NAMALWA (cell line): Measurements from ENCODE around the gene WBP1.
A peak's percentile ranks its signal among the peaks of the same experiment; 100 is the strongest.
"Not testable (repeated sequence)": the region's sequence is repeated elsewhere in the genome, so short reads cannot be mapped to it uniquely, and the experiment has no call there.

Source experiments
- DNase-seq: peaks from one replicate; pipeline ENCODE4 v3.0.0-alpha.2; 2015; ENCODE audit warnings: low spot score

The WBP1 gene

DNA sequence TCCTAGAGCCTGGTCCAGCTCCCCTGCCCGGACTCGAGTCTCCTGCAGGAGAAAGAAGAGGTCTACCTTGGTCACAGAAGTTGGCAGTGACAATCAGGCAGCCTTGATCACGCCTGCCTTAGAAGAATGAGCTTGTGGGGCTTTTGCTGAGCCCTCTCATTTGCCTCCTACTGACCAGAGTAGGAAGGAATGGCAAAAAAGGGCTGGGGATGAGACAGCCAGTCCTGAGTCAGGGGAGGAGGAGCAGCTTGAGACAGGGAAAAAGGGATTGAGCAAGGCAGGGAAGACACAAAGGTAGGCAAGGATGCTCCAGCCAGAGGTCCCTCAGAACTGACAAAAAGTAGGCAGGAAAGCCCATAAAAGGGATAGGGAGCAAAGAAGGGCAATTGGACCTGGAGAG lies 30.7 kb upstream of the WBP1 start:
- DNase-seq: no peak

DNA sequence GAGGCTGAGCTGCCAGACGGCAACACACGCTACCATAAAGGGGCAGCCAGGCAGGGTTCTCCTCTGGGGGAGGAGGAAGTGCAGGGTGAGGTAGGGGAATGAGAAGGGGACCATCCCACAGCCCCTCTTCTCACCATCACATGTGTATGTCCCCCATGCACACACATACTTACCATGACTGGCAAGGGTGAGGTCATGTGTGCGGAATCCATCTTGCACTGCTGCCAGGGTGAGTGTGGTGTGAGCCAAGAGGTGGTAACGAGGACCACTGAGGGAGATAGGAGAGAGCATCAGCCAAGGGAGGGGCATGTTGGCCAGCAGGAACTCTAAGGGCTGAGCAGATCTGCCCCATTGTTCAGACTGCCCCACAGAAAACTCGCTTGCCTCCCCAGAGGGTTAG lies 29.6 kb upstream of the WBP1 start:
- DNase-seq: no peak

DNA sequence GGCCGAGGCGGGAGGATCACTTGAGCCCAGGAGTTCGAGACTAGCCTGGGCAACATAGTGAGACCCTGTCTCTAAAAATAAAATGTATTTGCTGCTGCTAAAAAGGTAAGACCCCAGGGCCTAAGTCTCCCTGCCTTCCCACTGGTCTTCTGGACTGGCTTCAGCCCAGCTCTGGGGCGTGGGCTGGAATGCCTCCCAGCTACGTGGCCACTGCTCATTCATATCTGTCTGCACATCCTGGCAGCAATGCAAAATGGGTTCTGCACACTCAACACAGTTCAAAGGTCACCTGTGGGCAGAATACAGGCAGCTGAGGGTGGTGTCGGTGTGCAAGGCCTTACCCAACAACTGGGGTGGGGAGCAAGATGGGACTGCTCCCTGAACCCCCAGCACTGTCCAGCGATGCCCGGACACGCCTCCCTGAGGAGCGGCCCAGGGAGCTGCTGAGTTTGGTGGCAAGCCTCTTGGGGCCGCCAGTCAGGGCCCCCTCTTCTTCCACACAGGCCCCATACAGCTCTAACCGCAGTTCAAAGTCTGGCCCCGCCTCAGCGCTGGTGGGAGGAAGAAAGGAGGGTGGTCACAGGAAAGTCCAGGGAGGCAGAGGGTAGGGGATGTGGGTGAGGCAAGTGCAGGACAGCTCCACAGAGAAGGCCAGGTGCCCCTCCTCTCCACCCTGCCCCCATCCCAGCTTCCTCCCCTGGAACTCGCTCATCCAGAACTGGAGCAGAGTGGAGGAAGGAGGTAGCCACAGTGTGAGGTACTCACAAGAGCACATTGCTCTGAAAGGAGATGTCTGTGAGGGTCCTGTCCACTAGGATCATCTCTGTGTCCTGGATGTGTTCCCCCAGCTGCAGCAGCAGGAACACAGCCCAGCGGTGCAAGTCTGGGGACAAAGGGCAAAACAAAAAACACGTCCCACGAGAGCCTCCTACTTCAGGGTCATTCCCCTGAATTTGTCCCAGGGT lies 28.5 kb upstream of the WBP1 start:
- no peak for DNase-seq

- DNase-seq: no peak
Observed at GRCh38 chr2:74430502-74430901, 27.7 kb upstream of the WBP1 start.

GRCh38 chr2:74436111-74436805 lies 22.0 kb upstream of the WBP1 start:
- no peak for DNase-seq

- DNase-seq: no peak
Observed at GRCh38 chr2:74436848-74437695, 21.2 kb upstream of the WBP1 start.

DNA sequence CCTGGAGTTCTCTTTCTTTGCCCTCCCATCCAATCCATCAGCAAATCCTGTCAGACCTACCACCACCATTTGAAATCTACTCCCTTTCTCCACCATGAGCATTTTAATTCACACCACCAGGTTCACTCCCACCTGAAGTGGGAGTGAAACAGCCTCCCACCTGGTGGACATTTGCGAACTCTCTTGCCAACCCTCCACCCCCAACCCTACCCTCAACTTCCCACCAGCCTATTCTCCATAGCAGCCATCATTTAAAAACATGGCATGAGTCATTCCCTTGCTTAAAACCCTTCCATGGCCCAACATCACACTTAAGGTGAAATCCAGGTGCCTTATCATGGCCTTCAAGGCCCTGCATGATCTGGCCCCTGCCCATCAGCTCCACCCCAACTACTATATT lies 20.0 kb upstream of the WBP1 start:
- DNase-seq: no peak

GRCh38 chr2:74439373-74439772 lies 18.9 kb upstream of the WBP1 start:
- DNase-seq: no peak

DNA sequence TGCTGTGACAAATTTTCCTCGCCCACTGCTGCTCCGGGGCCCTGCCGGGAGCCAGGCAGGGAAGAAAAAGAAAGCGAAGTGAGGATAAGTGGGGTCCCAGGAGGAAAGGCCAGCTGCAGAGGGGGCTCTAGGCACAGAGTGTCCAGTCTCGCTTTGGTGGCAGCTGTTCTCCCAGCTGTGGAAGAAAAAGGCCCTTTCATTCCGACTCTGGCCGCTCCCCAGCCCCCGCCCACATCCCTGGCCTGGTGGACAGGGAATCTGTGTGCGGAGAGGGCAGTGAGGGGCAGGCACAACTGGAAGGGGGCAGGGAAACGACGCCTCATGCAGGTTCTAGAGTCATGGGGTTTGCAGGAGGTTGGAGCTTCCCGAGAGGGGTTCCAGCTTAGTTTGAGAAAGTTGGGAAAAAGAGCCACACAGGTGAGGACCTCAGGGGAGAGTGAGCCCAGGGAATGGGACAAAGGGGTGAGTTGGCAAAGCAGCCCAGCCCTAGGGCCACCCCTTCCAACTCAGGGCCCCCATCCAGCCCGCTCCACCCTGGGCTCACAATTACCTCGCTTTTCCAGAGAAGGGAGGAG lies 18.3 kb upstream of the WBP1 start:
- DNase-seq: no peak

- peak; percentile 74 for DNase-seq
Observed at GRCh38 chr2:74440378-74441169, 17.7 kb upstream of the WBP1 start.

GRCh38 chr2:74441170-74441689 lies 17.0 kb upstream of the WBP1 start:
- DNase-seq: no peak

DNA sequence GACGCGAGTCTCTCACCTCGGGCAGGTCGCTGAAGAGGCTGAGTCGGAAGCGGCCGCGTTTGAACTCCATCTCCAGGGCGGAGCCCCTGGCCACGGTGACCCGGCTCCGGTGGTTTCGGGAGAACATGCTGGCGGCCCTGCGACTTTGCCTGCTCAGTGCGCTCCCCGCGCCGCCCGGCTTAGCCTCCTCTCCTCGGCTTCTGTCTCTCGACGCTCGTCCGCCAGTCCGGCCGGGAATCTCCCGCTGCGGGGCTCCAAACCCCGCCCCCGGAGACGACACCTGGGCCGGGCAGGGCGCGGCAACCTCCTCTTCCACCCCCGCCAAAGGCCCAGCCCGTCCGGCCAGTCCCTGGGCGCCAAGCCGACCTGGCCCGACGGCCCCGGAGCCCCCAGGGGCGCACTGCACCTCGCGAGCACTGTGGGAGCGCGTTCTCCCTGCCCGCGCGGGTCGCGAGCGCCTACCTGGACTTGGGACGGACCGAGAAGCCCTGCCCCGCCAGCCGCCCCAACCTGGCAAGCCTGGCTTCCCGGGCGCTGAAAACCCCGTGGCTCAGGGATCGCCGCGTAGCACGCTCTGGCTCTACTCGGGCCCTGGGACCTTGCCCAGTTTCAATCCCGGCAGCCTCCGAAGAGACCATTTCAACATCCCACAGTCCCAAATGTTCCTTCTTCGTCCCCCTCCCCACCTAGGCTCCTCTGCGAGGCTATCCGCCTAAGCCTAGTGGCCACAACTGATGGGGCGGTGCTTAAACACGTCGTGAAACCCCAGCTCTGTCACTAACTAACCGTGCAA lies 16.4 kb upstream of the WBP1 start, which contains the start of gene RTKN:
TSS of gene RTKN (minus strand) at position 248 of the 793 bp plus-strand sequence. CDS start at position 127, 121 bp downstream.
- DNase-seq: no peak

- DNase-seq: not testable (repeated sequence)
Observed at GRCh38 chr2:74442483-74443297, 15.5 kb upstream of the WBP1 start.

DNA sequence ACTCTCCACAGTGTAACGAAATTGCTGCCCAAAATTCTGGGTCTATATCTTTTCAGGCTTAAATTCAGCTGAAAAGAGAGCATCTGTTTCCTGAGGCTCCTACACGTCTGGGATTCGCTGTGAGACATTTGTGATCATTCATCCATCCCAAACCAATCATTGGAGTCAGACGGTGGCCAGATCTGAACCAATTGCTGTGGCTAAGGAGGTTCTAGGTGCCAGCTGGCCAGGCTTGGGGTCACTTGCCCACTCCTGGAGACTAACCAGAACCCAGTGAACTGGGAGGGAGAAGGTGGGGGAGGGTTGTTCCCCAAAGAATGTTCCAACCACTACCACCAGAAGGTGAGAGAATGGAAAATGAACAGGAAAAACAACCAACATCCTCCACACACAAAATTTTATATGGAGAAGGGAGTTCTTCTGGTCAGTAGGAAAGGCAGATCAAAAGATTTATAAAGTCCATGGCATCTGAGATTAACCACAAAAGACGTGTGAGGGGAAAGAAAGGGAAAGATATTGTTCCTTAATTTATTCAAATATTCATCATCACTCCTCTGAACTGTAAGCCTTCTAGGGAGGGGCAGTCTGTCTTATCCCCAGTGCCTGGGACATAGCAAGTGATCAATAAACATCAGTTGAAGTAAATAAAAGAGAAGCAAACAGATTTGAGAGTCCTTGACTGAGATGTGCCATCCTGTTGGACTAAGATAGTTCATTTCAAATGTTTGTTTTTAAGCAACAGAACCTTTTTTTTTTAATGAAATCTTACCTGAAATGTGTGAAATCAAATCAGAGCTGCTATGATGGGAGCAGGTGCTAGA lies 13.5 kb upstream of the WBP1 start:
- DNase-seq: no peak

GRCh38 chr2:74447230-74447999 lies 10.8 kb upstream of the WBP1 start:
- DNase-seq: no peak

GRCh38 chr2:74448771-74449170 lies 9.5 kb upstream of the WBP1 start:
- DNase-seq: no peak

DNA sequence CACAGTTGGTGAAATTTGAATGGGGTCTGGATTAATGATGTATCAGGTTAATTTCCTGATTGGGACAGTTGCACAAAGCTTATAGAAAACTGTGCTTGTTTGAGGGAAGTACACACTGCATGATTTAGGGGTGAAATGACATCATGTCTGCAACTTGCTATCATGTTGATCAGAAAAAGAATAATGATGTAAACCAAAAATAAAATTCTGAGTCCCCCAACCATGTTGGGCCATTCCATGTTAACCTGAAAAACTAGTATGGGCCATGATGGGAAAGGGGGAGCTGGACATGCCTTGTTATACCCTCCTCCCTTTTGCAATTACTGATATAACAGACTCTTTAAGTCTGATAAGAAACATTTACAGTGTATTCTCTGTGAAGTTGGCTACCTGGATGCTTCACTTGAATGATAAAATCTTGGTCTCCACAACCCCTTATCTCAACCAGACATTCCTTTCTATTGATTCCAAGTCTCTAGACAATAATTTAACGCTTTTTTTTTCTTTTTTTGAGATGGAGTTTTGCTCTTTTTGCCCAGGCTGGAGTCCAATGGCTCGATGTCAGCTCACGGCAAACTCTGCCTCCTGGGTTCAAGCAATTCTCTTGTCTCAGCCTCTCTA lies 7.6 kb upstream of the WBP1 start:
- DNase-seq: no peak
